Stimulated activated CD8-positive, alpha-beta memory T cell treated with anti-CD3 and anti-CD28 coated beads, Interleukin-15, amount 100 ng/mL, for 4 hours (primary cell): ENCODE results near the gene MICALL1.
"Not testable (repeated sequence)": the region's sequence is repeated elsewhere in the genome, so short reads cannot be mapped to it uniquely, and the experiment has no call there.

Experiments
- DNase-seq, 2 donors: peaks; one replicate each; pipeline ENCODE4 v3.0.0-alpha.2; 2020; ENCODE audit warnings: low read depth in 2 of 2

The MICALL1 gene

DNA sequence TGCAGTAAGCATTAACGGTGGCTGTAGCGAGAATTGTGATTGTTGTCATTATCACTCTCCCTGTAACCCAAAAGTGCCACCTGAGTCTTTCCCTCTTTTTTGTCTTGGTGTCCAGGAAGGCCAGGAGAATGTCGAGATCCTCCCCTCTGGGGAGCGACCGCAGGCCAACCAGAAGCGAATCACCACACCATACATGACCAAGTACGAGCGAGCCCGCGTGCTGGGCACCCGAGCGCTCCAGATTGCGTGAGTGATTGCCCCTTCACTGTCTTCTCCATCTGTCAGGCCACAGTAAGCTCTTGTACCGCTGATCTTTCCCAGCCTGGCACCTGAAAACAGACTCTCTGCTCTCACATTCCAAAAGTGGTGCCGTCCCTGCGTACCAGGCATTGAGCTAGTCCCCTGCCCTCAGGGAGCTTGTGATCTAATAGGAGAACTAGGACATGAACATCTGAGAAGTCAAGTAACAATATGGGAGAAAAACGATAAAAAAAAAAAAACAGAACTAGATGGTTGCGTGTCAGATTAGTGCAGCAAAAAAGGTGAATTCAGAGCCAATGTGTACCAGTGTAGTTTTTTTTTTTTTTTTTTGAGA lies 53.2 kb downstream of the MICALL1 start:
- DNase-seq, result no peak

DNA sequence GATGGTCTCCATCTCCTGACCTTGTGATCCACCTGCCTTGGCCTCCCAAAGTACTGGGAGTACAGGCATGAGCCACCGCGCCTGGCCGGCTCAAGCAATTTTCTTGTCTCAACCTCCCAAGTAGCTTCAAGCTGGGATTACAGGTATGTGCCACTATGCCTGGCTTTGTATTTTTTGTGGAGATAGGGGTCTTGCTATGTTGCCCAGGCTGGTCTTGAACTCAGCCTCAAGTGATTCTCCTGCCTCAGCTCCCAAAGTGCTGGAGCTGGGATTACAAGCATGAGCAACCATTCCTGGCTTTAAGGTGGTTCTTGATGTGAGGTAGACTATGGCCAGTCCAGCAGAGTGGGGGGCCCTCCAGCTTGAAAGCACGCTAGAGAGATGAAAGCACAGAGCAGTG lies 55.0 kb downstream of the MICALL1 start:
- no peak for DNase-seq

DNA sequence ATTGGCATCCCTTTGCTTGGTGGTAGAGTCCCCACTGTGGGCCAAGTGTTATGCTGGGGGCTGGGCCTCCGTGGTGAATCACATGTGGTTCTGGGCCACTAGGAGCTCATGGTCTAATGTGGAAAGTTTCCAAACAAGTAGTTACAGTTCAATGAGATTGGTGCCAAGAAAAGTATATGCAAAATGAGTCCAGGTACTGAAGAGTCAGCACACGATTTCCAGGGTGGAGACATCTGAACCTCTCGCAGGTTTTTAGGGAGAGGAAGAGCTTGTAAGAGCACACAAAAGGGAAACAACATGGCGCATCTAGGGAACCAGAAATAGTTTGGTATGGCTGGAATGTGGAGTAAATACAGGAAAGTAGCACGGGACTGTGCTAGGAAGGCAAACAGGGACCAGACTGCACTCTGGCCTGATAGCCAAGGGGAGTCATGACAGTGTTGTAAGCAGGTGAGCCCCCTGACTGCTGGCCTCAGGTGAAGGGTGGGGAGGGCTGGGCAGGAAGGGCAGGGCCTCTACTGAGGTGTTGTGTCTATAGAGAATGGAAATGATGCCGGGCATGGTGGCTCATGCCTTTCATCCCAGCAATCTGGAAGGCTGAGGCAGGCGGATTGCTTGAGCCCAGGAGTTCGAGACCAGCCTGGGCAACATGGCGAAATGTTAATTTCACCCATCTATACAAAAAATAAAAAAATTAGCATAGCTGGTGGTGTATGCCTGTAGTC lies 60.0 kb downstream of the MICALL1 start:
- DNase-seq, result no peak

DNA sequence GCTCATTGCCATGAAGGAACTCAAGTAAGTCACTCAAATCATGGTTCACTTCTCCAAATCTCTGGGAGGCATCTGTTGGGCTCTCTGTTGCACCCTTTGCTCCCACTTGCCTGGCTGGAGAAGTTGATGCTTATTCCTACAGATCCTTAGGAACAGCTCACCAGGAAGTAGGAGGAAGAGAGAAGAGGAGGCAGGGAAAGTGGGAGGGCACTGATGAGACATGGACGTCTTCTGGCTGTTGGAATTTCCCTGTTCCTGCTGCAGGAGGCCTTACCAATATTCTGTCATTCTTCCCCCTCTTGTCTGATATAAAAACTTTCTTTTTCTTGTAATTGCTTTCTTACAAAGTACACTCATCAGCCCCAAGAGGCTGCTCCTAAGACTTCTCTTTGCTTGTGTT lies 61.0 kb downstream of the MICALL1 start:
- no peak for DNase-seq

DNA sequence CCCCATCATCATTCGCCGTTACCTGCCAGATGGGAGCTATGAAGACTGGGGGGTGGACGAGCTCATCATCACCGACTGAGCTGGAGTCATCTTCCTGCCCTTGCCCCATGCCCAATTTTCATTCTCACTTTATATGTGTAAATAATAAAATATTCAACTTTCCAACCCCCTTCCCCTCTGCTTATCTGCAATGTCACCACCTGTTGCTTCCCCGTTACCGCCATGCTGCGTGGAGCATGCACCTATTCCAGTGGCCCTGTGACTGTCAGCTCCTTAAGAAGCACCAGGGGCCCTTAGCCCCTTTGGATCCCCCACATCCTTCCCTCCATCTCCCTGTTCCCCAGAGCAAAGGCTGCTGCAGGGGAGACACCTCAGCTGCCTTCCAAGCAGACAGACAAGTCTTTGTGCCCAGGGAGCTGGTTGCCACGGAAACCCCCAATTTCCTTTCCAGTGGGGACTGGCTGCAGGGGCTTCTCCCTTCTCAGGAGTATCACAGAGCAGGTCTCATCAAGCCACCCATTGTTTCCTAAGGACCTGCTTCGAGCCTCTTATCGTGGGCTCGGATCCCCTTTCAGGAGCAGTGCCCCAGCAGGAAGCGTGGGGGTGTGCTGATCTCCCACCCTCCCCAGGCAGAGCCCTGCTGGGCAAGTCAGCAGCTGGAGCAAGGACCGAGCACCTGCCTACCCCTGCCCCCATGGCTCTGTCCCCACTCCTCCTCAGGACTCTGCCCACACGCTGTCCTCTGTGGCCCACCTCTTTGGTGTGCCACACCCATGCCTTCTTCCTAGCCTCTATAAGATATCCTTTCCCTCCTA lies 61.7 kb downstream of the MICALL1 start:
- DNase-seq, result no peak

DNA sequence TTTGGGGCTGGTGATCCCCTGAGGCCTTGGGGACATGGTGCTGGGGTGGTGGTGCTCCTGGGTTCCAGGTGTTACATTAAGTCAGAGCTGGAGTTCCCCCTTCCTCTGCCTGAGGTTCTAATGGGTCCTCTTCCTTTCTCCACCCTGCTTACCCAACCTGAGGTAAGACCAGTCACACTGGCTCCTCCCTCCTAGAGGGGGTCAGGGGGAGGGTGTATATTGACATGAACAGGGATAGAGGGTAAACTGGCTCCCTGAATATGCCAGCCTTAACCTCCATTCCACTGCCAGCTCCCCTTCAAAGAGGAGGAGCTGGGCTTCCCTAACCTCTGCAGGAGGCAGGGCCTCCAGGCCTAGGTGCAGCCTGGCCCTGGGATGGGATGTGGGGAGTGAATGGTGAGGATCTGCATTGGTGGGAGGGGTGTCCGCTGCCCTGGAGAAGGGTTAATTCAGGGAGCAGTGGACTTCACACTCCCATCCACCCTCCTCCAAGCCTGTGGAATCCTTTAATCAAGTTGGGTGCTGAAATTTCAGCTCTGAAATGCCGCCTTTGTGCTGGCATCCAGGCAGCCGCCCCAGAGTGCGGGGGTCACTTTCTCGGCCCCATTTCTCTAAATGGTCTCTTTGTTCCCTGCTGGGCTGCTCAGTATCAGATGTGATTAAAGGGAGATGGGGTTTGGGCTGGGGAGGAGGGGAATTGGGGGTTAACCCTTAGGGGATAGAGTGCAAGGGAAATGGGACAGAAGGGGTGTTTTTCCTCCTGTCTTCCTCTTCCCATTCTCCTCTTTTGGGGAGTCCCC lies 62.6 kb downstream of the MICALL1 start:
- DNase-seq, result no peak

DNA sequence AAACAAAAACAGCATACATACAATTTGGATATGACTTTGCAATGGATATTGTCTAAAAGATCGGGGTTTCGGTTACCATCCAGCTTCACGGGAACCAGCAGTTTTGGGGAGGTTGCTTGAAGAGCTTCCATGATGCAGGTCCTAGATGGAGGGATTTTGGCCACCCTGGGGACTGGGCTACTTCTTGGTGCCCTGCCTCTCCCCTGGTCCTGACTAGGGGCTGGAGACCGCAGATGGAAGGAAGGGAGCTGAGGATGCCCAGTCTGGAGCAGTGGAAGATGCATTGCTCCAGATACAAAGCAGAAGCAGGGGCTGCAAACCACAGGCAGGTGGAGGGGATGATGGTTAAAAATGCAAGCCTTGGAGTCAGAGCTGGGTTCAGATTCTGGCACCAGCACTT lies 64.8 kb downstream of the MICALL1 start:
- no peak for DNase-seq

DNA sequence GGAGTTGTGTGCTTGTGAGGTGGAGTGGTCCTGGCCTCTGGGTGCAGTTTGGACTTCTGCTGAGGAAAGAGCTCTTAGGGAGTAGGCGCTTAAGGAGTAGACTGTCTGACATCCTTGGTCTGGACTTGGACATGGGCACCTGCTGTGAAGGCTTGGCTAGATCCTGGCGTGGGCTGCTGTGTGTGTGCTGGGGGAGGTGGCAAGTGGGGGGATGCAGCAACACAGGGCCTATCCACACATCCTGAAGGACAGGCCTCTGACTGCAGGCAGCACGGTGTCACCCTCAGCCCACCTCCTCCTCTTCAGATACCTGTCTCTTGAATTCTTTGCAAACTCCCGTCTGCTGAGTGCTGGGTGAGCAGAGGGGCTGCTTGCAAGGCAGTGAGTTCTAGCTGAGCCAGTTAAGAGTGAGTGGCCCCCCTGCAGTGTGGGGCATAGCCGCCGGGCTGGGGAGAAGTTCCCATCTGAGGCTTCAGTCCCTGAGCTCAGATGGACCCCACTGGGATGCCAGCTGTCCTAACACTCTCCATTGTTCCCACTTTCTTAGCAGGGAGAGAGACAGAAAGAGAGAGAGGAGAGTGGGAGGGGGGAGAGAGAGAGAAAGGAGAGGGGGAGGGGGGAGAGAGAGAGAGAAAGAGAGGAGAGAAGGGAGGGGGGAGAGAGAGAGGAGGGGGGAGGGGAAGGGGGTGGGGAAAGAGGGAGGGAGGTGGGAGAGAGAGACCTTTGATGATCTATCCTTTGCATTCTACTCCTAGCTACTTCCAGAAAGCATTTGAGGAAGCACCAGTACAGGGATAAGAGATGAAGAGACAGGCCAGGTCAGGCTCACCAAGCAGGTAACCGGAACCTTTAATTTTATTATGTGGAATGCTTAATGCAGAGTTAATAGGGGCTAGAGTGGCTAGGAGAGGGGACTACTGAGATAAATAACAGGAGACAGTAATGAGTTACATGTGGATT lies 65.7 kb downstream of the MICALL1 start:
- no peak for DNase-seq

DNA sequence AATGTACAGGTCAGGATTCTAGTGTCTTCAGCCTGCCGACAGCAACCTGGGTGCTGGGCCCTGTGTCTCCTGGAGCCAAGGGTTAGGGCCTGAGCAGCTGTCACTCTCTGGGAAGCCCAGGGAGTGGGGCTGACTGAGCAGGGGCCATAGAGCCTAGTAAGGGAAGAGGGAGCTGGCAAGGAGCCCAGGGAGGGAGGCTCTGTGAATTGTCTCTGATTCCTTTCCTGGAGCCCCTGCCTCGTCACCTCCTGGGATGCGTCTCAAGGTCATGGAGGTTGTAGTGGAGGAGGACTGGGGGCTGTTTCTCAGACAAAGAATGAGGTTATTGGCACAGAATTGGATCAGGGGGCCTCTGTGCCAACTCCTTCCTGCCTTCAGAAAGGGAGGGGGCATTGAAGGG lies 66.4 kb downstream of the MICALL1 start:
- DNase-seq, result no peak

DNA sequence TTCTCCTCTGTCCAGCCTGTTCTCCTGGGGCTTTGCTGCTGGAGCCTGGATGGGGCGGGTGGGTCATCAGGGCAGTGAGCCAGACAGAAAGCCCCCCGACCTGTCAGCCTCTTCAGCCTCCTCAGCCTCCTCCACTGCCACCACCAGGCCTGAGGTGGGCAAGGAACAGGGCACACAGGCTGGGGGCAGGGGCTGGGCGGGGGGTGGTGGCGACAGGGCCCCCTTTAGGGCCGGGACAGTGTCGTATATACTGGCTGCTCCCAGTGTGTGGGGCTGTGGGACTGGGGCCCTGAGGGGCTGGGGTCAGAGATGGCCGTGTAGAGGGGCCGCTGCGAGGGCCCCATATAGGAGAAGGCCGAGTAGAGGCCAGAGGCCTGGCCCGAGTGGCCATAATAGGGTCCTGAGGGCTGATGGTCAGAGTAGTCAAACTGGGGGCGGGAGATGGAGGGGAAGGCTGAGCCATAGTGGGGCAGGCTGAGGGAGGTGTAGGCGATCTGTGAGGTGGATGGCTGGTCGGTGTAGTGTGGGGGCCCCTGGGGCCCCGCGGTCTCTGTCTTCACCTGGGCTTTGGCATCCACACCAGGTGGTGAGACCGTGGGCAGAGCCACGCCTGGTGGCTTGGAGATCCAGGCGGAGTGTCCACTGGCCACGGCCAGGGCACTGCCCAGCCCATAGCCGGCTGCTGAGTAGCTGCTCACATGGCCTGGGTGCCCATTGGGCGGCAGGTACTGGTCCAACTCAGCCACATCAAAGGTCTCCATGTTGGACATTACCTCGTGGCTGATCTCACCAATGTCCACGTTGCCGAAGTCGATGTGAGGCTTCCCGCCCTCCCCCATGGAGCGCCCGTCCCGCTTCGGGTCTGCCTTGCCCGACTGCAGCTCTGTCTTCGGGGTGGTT lies 67.4 kb downstream of the MICALL1 start:
- DNase-seq, result no peak

DNA sequence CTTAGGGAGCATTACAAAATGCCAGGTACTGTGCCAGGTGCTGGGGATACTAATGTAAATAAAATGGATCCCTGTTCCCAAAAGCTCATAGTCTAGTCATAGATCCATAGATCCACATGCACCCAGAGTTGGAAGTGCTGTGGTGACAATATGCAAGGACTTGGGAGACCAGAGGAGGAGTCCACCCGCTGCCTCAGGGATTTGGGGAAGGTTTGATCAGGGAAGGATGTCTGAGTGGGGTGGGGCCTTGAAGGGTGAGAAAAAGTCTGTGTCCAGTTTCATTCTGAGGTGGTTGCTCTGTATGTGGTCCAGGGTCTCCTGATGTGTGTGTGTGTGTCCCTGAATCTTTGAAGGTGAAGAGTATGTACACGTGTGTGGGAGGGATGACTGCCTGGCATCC lies 69.1 kb downstream of the MICALL1 start:
- no peak for DNase-seq

DNA sequence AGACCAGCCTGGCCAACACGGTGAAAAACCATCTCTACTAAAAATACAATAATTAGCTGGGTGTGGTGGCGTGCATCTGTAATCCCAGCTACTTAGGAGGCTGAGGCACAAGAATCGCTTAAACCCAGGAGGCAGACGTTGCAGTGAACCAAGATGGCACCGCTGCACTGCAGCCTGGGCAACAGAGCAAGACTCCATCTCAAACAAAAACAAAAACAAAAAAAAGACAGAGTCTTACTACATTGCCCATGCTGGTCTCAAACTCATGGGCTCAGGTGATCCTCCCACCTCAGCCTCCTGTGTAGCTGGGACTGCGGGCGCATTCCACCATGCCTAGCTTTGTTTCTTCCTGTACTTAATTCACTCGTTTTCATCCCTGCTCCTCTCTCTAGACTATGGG lies 69.9 kb downstream of the MICALL1 start:
- not testable (repeated sequence) for DNase-seq

DNA sequence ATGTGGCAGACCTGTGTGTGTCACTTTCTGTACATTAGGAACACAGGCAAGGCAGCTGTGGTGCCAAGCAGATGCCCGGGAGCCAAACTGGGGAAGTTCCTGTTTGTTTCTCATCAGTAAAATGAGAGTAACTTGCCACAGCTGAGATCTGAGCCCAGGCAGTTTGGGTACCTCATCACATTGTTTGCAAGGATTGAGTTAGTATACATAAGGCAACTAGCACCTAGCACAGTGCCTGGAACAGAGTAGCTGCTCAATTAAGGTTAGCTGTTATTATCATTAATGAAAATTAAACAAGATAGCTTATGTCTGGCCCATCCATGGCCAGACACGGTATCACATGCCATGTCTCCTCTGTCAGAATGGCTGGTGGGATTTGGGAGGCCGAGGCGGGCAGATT lies 70.5 kb downstream of the MICALL1 start:
- no peak for DNase-seq

DNA sequence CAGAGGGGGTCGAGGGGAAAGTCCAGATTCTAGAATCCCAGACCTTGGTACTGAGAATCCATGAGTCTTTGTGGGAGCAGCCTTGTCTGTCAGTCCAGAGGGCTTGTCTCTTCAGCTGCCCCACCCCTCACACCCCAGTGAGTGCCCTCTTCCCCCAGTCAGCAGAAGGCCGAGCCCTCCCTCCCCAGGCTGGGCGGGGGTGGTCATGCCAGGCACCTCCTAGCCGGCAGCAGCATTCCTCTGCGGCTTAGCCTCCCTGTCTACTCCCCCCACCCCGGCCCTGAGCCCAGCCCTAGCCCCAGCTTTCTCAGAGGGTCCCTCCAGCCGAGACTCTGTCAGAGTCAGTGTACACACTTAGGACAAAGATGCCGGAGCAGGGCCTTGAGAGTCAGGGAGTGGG lies 73.7 kb downstream of the MICALL1 start:
- no peak for DNase-seq

DNA sequence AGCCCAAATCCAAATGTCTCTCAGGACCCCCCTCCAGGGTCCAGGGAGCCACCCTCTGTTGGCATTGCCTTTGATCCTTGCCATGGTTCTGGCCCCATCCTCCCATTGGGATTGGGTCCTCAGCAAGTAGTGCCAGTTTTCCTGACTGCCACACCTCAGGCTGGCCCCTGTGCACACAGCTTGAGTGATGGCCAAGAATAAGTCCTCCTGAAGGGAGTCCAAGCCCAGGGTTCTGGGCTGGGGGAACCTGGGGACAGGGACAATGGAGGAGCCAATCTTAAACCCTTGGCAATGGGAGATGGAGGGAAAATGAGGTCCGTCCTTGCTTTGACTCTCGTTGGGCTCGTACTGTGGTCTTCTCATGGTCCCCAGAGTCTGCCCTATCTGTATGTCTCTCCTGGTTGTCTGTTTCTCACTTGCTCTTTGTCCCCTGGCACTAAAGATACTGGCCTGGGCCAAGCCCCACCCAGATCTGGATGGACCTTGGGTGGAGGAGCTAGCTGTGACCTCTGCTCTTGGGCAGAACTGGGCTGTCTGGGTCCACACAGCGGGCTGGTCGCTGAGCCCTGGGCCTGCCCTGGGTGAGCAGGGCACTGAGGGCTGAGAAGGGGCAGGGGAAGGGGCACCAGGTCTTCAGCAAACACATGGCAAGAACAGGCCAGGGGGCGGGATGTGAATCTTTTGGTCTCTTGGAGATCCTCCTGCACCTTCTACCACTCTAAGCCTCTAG lies 75.3 kb downstream of the MICALL1 start:
- no peak for DNase-seq

DNA sequence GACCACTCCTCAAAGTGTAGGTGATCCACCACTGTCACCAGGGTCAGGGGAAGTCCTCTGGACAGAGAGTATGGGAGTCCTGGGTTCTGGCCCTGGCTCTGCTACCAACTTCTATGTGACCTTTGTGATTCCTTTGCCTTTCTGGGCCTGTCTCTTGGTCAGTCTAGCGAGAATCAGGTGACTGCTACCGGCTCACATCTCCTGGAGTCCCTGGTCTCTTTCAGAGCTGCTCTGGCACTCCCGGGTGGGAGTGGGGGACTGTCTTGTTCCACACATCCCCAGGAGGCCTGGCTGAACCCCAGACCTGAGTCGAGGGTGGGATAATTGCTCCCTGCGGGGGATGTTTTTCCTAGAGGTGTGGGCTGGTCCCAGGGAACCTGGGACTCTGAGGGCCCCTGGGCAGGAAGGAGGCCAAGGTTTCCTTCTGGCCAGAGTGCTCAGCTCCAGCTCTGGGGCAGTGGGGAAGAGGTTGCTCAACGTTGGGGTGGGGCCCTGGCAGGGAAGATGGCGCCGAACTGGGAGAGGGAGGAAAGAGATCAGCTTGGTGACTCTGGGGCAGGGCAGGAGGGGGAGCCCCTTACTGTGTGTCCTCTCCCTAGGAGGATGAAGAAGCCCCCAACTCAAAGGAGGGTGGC lies 76.2 kb downstream of the MICALL1 start:
- DNase-seq, result no peak

DNA sequence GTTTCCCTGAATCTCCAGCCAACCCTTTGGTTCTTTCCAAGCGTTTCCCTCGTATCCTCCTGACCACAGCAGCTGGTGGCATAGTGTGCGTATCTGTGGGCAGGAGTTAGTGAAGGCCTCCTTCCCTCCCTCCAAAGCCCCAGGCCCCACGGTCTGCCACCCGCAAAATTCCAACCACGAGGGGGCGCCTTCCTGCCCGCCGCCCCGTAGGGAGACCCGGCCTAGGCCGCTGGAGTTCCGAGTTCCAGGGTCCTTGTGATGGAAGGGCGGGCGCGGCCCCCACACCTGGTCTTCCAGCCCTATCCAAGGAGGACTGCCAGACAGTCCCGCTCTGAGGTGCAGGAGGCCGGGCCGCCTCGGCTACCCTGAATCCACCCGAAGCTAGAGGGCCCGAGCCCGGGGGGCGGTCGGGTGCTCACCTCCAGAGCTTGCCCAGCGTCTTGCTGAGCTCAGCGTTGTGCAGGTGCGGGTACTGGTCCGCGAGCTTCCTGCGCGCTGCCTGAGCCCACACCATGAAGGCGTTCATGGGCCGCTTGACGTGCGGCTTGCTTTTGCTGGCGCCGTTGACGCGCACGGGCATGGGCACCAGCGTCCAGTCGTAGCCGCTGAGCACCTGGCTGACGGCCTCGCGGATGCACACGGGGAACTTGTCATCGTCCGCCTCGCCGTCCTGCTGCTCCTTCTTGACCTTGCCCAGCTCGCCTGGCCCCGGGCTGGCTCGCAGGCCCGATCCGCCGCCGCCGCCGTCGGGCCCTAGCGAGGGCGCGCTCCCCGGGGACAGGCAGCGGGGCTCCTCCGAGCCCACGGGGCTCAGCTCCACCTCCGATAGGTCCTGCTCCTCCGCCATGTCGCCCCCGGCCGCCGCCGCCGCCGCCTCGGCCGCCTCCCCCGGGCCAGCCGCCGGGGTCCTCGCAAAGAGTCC lies 77.1 kb downstream of the MICALL1 start:
- DNase-seq, result no peak
